Stimulated activated naive CD8-positive, alpha-beta T cell treated with anti-CD3 and anti-CD28 coated beads, Interleukin-15, amount 100 ng/mL, for 72 hours (primary cell): ENCODE data around the gene ERGIC1.
"Not testable (repeated sequence)": the region's sequence is repeated elsewhere in the genome, so short reads cannot be mapped to it uniquely, and the experiment has no call there.

ENCODE experiments used
- ATAC-seq: fragments of 150-1000 bp; cut with Tn5 transposase; 2 replicates; pipeline ENCODE4 v1.10.0; 2021; ENCODE audit warnings: mild to moderate bottlenecking, moderate library complexity
- DNase-seq, 2 donors: peaks; one replicate each; pipeline ENCODE4 v3.0.0; 2021 to 2022
- H3K27ac Mint-ChIP-seq, 2 donors: one replicate each; pipeline ENCODE4 v1.8.0; 2022; ENCODE audit warnings: mild to moderate bottlenecking in 2 of 2, mixed read lengths in 2 of 2, moderate library complexity in 2 of 2
- H3K27me3 Mint-ChIP-seq: one replicate; pipeline ENCODE4 v1.8.0; 2022; ENCODE audit warnings: mixed read lengths
- H3K4me1 Mint-ChIP-seq: one replicate; pipeline ENCODE4 v1.8.0; 2022; ENCODE audit warnings: mild to moderate bottlenecking, mixed read lengths
- H3K4me3 Mint-ChIP-seq, 2 donors: one replicate each; pipeline ENCODE4 v1.8.0; 2022; ENCODE audit warnings: mild to moderate bottlenecking in 2 of 2, mixed read lengths in 2 of 2, moderate library complexity in 1 of 2
- H3K9me3 Mint-ChIP-seq, 2 donors: one replicate each; pipeline ENCODE4 v1.8.0; 2022; ENCODE audit warnings: mixed read lengths in 2 of 2

Gene ERGIC1

GRCh38 chr5:172885597-172886340, 51.7 kb downstream of the ERGIC1 start:
- no peak overlapping the region for H3K27ac Mint-ChIP-seq
- ATAC-seq (no peak), DNase-seq (no peak)
- no peaks in the 10 kb centered on the region for H3K27me3 Mint-ChIP-seq
- no peak overlapping the region for H3K4me3 Mint-ChIP-seq
- peaks cover 30% of the 10 kb centered on the region for H3K4me1 Mint-ChIP-seq
- no peaks in the 10 kb centered on the region for H3K9me3 Mint-ChIP-seq

GRCh38 chr5:172886476-172886875, 52.4 kb downstream of the ERGIC1 start:
- H3K9me3 Mint-ChIP-seq, result no peaks in the 10 kb centered on the region
- H3K4me3 Mint-ChIP-seq, result no peak overlapping the region
- no peak for ATAC-seq
- peak overlapping the region in 1 of 2 donors; percentile 80 for H3K27ac Mint-ChIP-seq
- peaks cover 28% of the 10 kb centered on the region for H3K4me1 Mint-ChIP-seq
- no peaks in the 10 kb centered on the region for H3K27me3 Mint-ChIP-seq
- DNase-seq, result no peak

DNA sequence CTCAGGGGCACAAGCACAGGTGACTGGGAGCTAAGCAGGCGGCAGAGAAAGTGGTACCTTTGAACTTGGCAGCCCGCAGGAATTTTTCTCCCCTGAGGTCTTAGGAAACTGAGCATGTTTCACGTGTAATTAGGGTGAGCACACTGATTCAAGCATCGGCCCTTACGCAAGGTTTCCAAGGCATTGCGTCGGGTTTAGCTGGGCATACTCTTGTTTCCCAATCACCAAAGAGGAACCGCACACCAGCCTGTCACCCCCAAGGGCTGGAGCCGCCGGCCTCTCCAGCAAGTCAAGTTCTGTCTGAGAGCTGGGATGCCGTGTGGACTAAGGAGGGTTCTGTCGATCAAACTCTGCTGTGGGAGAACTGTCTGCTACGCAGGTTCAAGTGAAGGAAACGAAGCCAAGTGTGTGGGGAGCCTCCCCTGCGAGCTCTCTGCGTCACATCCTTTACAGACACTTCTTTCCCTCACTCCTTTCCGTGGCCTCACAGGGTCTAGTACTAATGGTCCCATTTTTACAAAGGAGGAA, 53.0 kb downstream of the ERGIC1 start:
- peak overlapping the region; percentile 5 to 33 for H3K27ac Mint-ChIP-seq
- no peaks in the 10 kb centered on the region for H3K9me3 Mint-ChIP-seq
- no peak overlapping the region for H3K4me3 Mint-ChIP-seq
- ATAC-seq, result no peak
- no peaks in the 10 kb centered on the region for H3K27me3 Mint-ChIP-seq
- peaks cover 22% of the 10 kb centered on the region for H3K4me1 Mint-ChIP-seq
- no peak for DNase-seq

DNA sequence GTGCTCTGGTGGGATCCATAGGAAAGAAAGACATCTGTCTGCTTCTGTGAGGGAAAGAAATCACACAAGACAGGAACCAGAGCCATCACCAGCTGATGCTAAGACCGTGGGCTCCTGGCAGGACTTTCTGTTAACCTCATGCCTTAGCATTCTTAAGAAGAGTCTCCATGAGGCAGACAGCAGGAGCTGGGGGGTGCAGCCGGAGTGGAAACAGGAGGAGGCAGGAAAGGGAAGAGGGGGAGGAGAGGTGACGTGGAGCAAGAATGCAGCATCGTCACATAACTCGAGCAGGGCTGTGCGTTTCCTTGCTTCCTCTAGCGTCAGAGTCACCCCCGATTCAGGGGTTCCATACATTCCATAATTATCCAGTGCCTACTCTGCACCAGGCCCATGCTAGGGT, 53.6 kb downstream of the ERGIC1 start:
- Mint-ChIP-seq H3K4me3 (no peak overlapping the region), H3K9me3 (no peaks in the 10 kb centered on the region), H3K27me3 (no peaks in the 10 kb centered on the region), H3K27ac (peak overlapping the region in 1 of 2 donors; percentile 37), H3K4me1 (peaks cover 16% of the 10 kb centered on the region)
- DNase-seq (no peak), ATAC-seq (no peak)

- Mint-ChIP-seq H3K4me3 (no peak overlapping the region), H3K27ac (no peak overlapping the region), H3K4me1 (peaks cover 7% of the 10 kb centered on the region), H3K9me3 (no peaks in the 10 kb centered on the region), H3K27me3 (no peaks in the 10 kb centered on the region)
- ATAC-seq (no peak), DNase-seq (no peak)
Measured at GRCh38 chr5:172890659-172891058, 56.6 kb downstream of the ERGIC1 start.

DNA sequence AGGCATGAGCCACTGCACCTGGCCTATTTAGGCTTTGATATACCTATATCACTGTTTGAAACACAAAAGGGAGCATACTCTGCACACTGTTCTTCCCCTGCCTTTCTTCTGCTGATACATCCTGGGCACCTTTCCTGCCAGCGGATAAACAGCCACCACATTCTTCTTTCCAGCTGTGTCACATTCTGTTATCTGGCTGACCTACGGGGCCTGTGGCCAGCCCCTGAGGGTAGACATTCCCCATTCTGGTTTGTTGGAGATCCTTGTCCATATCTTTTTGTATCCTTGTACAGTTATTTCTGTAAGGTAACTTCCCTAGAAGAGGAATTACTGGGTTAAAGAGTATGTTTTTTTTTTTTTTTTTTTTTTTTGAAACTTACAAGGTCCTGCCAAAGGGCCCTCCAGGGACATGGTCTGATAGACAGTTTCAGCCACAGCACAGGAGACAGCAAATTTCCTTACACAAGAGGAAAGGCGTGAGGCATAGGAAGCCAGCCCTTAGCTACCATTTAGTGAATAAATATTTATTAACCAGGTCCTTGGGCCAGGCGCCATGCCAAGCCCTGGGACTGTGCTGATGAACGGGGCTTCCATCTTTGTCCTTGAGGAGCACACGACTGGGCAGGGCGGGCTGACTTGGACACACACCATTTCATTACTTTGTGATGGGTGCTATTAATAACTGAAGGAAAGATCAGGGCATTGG, 57.8 kb downstream of the ERGIC1 start:
- Mint-ChIP-seq H3K27me3 (no peaks in the 10 kb centered on the region), H3K4me1 (peaks cover 17% of the 10 kb centered on the region), H3K9me3 (no peaks in the 10 kb centered on the region), H3K27ac (peak overlapping the region in 1 of 2 donors; percentile 27), H3K4me3 (no peak overlapping the region)
- DNase-seq, result no peak
- no peak for ATAC-seq

DNA sequence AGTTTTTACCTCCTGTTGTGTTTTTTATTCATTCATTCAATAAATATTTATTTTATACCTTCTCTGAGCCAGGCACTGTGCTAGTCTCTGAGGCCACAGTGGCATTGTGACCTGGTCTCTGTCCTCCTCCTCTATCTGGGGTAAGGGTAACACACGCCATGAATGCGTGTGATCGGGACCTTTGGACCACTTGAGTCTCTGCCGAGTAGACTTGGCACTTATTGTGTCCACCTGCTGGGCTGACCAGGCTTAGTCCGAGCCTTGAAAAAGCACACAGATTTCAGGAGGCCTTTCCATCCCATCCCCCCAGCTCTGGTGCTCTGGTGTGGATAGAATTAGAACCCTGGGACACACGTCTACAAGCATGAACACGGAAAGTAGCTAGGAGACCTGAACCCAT, 58.7 kb downstream of the ERGIC1 start:
- Mint-ChIP-seq H3K4me3 (no peak overlapping the region), H3K9me3 (no peaks in the 10 kb centered on the region), H3K4me1 (peaks cover 22% of the 10 kb centered on the region), H3K27ac (peak overlapping the region in 1 of 2 donors; percentile 63), H3K27me3 (no peaks in the 10 kb centered on the region)
- DNase-seq (no peak), ATAC-seq (no peak)

DNA sequence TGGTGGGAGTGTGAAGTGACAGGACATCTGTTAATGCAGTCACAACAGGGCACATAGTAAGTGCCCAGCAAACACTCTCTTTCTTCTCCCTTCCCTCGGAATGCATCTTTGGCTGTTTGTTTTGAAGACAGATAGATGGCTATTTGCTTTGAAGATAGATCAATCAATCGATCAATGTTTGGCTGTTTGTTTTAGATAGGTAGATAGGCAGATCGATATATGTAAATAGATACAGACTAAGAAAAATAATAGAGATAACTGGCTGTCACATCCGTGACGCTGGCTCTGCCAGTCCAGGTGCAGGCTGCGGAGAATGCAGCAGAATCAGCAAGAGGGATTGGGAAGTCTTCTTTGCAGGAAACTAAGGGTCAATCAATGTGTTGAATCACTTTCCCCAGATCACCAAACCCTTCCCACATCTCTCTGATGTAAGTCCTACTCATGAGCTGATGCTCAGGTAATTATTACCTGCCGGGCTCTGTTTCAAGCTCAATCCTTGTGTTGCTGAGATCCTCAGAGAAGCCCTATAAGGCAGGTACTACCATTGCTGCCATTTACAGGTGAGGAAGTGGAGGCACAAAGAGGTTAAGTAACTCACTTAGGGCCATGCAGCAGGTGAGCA, 60.8 kb downstream of the ERGIC1 start:
- ATAC-seq (no peak), DNase-seq (no peak)
- H3K4me3 Mint-ChIP-seq, result no peak overlapping the region
- no peaks in the 10 kb centered on the region for H3K27me3 Mint-ChIP-seq
- no peaks in the 10 kb centered on the region for H3K9me3 Mint-ChIP-seq
- no peak overlapping the region for H3K27ac Mint-ChIP-seq
- peaks cover 27% of the 10 kb centered on the region for H3K4me1 Mint-ChIP-seq

GRCh38 chr5:172895549-172895948, 61.5 kb downstream of the ERGIC1 start:
- ATAC-seq, result no peak
- Mint-ChIP-seq H3K9me3 (no peaks in the 10 kb centered on the region), H3K27me3 (no peaks in the 10 kb centered on the region), H3K27ac (peak overlapping the region; percentile 10), H3K4me3 (no peak overlapping the region), H3K4me1 (peaks cover 27% of the 10 kb centered on the region)
- no peak for DNase-seq

DNA sequence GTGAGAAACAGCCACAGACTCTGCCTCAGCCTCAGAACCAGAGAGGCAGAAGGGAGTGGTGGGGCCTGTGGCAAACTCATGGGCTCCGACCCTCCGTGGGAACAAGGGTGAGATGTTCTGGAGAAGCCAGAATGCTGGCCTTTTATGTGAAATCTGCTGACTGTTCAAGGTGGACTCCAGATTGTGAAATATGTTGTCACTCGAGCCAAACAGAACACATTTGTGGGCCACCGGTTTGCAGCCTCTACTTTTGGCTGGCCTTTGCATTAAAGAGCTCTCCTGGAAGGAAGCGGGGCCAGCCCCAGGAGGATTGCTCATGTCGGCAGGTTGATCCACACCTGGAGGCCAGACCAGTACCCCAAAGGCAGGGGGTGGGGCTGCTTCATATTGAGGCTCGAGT, 62.4 kb downstream of the ERGIC1 start:
- Mint-ChIP-seq H3K4me3 (no peak overlapping the region), H3K27me3 (no peaks in the 10 kb centered on the region), H3K4me1 (peaks cover 27% of the 10 kb centered on the region), H3K27ac (no peak overlapping the region), H3K9me3 (no peaks in the 10 kb centered on the region)
- no peak for DNase-seq
- no peak for ATAC-seq

DNA sequence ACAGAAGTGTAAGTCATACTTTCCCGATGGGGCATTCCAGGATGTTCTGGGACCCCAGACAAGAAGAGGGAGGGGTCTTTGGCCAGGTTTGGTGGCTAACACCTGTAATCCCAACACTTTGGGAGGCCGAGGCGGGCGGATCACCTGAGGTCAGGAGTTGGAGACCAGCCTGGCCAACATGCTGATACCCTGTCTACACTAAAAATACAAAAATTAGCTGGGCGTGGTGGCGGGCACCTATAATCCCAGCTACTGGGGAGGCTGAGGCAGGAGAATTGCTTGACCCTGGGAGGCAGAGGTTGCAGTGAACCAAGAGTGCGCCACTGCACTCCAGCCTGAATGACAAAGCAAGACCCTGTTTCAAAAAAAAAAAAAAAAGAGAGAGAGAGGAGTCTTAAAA, 63.0 kb downstream of the ERGIC1 start:
- H3K4me3 Mint-ChIP-seq, result peak overlapping the region in 1 of 2 donors; percentile 59
- H3K27ac Mint-ChIP-seq, result peak overlapping the region; percentile 69 to 93

DNA sequence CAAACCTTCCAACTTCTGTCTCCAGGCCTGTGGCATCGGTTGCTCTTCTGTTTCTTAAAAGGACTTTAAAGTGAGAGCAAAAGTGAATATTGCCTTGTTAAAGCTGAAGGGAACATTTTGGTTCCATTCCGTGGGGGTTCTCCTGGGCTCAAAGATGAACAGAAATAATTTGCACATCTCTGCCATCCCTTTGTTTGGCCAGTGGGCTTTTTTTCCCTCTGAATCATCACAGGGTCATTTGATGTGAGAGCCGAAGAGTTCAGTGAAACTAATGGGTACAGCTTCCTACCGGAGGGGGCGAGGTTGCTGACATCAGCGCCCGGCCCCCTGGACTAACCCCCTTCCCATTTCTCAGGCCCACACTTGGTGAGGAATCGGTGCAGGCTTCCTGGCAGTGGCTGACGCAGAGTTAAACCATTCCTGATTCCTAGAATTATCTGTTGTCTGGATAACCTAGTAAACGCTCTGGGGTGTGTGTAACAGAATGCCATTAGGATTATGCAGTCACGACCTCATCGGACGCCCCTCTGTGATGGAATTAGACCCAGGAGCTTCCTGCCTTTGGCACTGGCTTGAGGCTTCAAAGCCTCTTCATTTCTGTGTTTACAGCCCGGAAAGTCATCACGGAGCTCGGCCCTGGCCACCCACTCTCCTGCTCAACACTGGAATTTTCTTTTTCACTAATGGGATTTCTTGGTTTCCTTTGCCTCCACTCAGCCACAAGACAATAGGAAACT, 63.6 kb downstream of the ERGIC1 start:
- ATAC-seq (no peak), DNase-seq (no peak)
- H3K9me3 Mint-ChIP-seq, result no peaks in the 10 kb centered on the region
- H3K27ac Mint-ChIP-seq, result peak overlapping the region; percentile 69 to 93
- H3K27me3 Mint-ChIP-seq, result no peaks in the 10 kb centered on the region
- peak overlapping the region in 1 of 2 donors; percentile 59 for H3K4me3 Mint-ChIP-seq
- H3K4me1 Mint-ChIP-seq, result peaks cover 33% of the 10 kb centered on the region

More for the DNA sequence above, 63.0 kb downstream of the ERGIC1 start:
- not testable (repeated sequence) for H3K27me3 Mint-ChIP-seq, ATAC-seq, DNase-seq, H3K9me3 Mint-ChIP-seq
- H3K4me1 Mint-ChIP-seq, result peaks cover 28% of the 10 kb centered on the region

- DNase-seq (no peak), ATAC-seq (peak; percentile 5)
- Mint-ChIP-seq H3K4me3 (no peak overlapping the region), H3K27ac (peak overlapping the region; percentile 31 to 71), H3K27me3 (no peaks in the 10 kb centered on the region), H3K9me3 (no peaks in the 10 kb centered on the region), H3K4me1 (peaks cover 33% of the 10 kb centered on the region)
Measured at GRCh38 chr5:172898218-172898842, 64.3 kb downstream of the ERGIC1 start.

DNA sequence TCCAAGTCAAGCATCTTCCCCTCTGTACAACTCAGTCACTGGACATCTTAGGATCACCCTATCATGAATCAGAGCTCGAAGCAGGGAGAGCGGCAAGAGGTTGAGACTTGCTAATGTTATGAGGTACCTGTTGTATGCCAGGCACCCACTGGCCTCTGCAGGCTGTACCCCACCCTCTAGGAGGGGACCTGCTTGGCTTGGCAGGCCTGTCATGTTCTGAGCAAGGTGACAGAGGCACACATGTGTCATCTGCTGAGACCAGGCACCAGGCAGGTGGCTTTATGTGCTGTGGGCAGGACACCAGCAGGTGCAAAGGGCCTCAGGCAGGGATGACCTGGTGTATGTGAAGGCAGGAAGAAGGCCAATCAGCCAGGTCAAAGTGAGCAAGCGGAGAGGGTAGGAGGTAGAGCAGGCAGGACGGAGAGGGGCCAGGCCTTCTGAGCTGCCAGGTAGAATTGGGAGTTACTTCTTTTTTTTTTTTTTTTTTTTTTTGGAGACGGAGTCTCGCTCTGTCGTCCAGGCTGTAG, 64.9 kb downstream of the ERGIC1 start:
- Mint-ChIP-seq H3K4me3 (no peak overlapping the region), H3K9me3 (no peaks in the 10 kb centered on the region), H3K4me1 (peaks cover 33% of the 10 kb centered on the region), H3K27ac (peak overlapping the region in 1 of 2 donors; percentile 13), H3K27me3 (no peaks in the 10 kb centered on the region)
- no peak for DNase-seq
- peak; percentile 25 for ATAC-seq

GRCh38 chr5:172899436-172899835, 65.4 kb downstream of the ERGIC1 start:
- Mint-ChIP-seq H3K4me3 (no peak overlapping the region), H3K9me3 (no peaks in the 10 kb centered on the region), H3K27ac (no peak overlapping the region)

More at GRCh38 chr5:172899436-172899835, 65.4 kb downstream of the ERGIC1 start:
- no peak for DNase-seq
- Mint-ChIP-seq H3K27me3 (no peaks in the 10 kb centered on the region), H3K4me1 (peaks cover 33% of the 10 kb centered on the region)
- ATAC-seq, result no peak
